ENCODE results near the gene PKP4. TPM values are rescaled to one million over a fixed set of nuclear protein-coding genes. Genes with fewer than 3 reads are reported as not detected.

The PKP4 gene
- total RNA-seq, 1 experiment from 2014 or later: 55.2 TPM

DNA sequence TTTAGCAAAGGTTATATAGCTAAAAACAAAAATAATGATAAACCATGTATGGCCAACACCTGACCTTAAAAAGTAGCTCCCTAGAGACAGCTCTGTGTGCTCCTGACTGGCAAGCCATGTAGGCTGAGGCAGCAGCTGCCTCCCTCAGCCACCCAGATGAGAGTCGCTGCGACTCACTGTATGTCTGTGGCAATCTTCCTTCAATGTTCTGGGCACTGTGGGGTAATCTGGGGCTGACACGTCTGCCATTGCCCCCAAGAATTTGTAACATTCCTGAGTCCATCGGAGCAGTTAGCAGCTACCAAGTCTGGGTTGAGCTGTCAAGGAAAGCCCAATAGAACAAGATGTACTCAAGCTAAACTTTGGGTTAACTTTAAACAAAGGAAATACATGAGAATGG lies 232.0 kb downstream of the PKP4 start:
- H3K4me3 ChIP-seq (replicated peaks in 1 of 2; ENCODE audit: low read depth in 1 of 2, low read length in 2 of 2): no peak overlapping the region
- ATAC-seq (no peak), DNase-seq (ENCODE audit: low read depth, low spot score) (no peak)
- TF ChIP-seq EZH2 (IDR thresholded peaks at IDR 0.05): no peak
- TF ChIP-seq RAD21 (IDR thresholded peaks at IDR 0.05; ENCODE audit: low read depth): no peak
- TF ChIP-seq ZNF274 (IDR thresholded peaks at IDR 0.05; ENCODE audit: low read depth, low read length): no peak
- TF ChIP-seq, protein P1, sequence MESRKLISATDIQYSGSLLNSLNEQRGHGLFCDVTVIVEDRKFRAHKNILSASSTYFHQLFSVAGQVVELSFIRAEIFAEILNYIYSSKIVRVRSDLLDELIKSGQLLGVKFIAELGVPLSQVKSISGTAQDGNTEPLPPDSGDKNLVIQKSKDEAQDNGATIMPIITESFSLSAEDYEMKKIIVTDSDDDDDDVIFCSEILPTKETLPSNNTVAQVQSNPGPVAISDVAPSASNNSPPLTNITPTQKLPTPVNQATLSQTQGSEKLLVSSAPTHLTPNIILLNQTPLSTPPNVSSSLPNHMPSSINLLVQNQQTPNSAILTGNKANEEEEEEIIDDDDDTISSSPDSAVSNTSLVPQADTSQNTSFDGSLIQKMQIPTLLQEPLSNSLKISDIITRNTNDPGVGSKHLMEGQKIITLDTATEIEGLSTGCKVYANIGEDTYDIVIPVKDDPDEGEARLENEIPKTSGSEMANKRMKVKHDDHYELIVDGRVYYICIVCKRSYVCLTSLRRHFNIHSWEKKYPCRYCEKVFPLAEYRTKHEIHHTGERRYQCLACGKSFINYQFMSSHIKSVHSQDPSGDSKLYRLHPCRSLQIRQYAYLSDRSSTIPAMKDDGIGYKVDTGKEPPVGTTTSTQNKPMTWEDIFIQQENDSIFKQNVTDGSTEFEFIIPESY (IDR thresholded peaks at IDR 0.05; ENCODE audit: extremely low read depth, insufficient replicate concordance, low read length): no peak
- TF ChIP-seq, protein P2, sequence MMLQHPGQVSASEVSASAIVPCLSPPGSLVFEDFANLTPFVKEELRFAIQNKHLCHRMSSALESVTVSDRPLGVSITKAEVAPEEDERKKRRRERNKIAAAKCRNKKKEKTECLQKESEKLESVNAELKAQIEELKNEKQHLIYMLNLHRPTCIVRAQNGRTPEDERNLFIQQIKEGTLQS (IDR thresholded peaks at IDR 0.05): no peak
- no peaks in the 10 kb centered on the region for H3K9me2 ChIP-seq (ENCODE audit: insufficient read depth)
- no peaks in the 10 kb centered on the region for H3K36me3 ChIP-seq (ENCODE audit: control insufficient read depth in 1 of 2, insufficient read depth in 2 of 2, low read length in 2 of 2)
- intact Hi-C loops (cut with micrococcal nuclease): no loop called here
- no peak overlapping the region for H2AFZ ChIP-seq (ENCODE audit: low read depth, low read length, poor library complexity, severe bottlenecking)
- POLR2A ChIA-PET: no interaction called here
- no peaks in the 10 kb centered on the region for H3K79me2 ChIP-seq (ENCODE audit: insufficient read depth, low read length)
- H3K4me1 ChIP-seq (ENCODE audit: control insufficient read depth in 1 of 2, insufficient read depth in 2 of 2, low read length in 2 of 2): no peaks in the 10 kb centered on the region
- RAD21 ChIA-PET (ENCODE audit: low non-redundant PET in 1 of 2, low total read pairs in 2 of 2, uncharacterized antibody in 2 of 2, unreplicated experiment in 2 of 2): no interaction called here
- CTCF ChIA-PET: no interaction called here
- H3K9me3 ChIP-seq (ENCODE audit: control insufficient read depth in 1 of 2, insufficient read depth in 1 of 2, low read depth in 1 of 2, low read length in 2 of 2): no peaks in the 10 kb centered on the region
- no peaks in the 10 kb centered on the region for H4K20me1 ChIP-seq (ENCODE audit: insufficient read depth)
- no peak overlapping the region for H3K27ac ChIP-seq (ENCODE audit: low read depth, low read length)
- no peak overlapping the region for H3K4me2 ChIP-seq (ENCODE audit: low read length)
- no TSS peak for BruUV-seq (replicated peaks)
- H3K27me3 ChIP-seq (ENCODE audit: insufficient read depth, low read length): no peaks in the 10 kb centered on the region
- no peak overlapping the region for H3K9ac ChIP-seq (ENCODE audit: low read length)

DNA sequence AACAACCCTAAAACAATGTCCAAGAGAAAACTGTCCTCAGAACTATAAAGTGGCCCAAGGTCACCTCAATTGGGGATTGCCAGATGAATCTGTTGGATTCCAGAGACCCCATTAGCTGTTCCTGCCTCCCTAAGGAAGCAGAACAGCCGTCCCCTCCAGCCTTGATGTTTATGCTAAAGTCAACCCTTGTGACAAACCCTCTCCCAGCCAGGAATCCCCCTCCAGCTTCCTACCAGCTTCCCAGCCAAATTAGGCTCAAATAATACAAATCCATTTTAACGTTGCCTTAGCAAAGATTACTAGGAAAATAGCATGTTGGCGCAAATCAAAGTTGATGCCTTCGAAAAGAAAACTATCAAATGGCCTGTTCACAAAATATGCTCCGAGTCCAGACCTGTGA lies 232.6 kb downstream of the PKP4 start:
- BruUV-seq (replicated peaks): no TSS peak

More for the DNA sequence above, 232.6 kb downstream of the PKP4 start:
- H4K20me1 ChIP-seq (ENCODE audit: insufficient read depth): no peaks in the 10 kb centered on the region
- no peak overlapping the region for H3K27ac ChIP-seq (ENCODE audit: low read depth, low read length)
- H3K9ac ChIP-seq (ENCODE audit: low read length): no peak overlapping the region
- H3K4me2 ChIP-seq (ENCODE audit: low read length): no peak overlapping the region
- TF ChIP-seq, protein P3, sequence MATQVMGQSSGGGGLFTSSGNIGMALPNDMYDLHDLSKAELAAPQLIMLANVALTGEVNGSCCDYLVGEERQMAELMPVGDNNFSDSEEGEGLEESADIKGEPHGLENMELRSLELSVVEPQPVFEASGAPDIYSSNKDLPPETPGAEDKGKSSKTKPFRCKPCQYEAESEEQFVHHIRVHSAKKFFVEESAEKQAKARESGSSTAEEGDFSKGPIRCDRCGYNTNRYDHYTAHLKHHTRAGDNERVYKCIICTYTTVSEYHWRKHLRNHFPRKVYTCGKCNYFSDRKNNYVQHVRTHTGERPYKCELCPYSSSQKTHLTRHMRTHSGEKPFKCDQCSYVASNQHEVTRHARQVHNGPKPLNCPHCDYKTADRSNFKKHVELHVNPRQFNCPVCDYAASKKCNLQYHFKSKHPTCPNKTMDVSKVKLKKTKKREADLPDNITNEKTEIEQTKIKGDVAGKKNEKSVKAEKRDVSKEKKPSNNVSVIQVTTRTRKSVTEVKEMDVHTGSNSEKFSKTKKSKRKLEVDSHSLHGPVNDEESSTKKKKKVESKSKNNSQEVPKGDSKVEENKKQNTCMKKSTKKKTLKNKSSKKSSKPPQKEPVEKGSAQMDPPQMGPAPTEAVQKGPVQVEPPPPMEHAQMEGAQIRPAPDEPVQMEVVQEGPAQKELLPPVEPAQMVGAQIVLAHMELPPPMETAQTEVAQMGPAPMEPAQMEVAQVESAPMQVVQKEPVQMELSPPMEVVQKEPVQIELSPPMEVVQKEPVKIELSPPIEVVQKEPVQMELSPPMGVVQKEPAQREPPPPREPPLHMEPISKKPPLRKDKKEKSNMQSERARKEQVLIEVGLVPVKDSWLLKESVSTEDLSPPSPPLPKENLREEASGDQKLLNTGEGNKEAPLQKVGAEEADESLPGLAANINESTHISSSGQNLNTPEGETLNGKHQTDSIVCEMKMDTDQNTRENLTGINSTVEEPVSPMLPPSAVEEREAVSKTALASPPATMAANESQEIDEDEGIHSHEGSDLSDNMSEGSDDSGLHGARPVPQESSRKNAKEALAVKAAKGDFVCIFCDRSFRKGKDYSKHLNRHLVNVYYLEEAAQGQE (IDR thresholded peaks at IDR 0.05; ENCODE audit: low read depth): no peak
- no peak for TF ChIP-seq EZH2phosphoT487 (IDR thresholded peaks at IDR 0.05; ENCODE audit: borderline replicate concordance)
- TF ChIP-seq, protein P4, sequence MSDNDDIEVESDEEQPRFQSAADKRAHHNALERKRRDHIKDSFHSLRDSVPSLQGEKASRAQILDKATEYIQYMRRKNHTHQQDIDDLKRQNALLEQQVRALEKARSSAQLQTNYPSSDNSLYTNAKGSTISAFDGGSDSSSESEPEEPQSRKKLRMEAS (IDR thresholded peaks at IDR 0.05): no peak
- no peak for TF ChIP-seq EZH2 (IDR thresholded peaks at IDR 0.05)
- no peak for TF ChIP-seq POLR2A (IDR thresholded peaks at IDR 0.05; ENCODE audit: borderline replicate concordance, extremely low read depth, insufficient read depth, insufficient read length)
- no peaks in the 10 kb centered on the region for H3K79me2 ChIP-seq (ENCODE audit: insufficient read depth, low read length)
- H3K9me3 ChIP-seq (ENCODE audit: control insufficient read depth in 1 of 2, insufficient read depth in 1 of 2, low read depth in 1 of 2, low read length in 2 of 2): no peaks in the 10 kb centered on the region
- no peak for ATAC-seq
- H3K4me3 ChIP-seq (replicated peaks in 1 of 2; ENCODE audit: low read depth in 1 of 2, low read length in 2 of 2): no peak overlapping the region
- no peaks in the 10 kb centered on the region for H3K4me1 ChIP-seq (ENCODE audit: control insufficient read depth in 1 of 2, insufficient read depth in 2 of 2, low read length in 2 of 2)
- H2AFZ ChIP-seq (ENCODE audit: low read depth, low read length, poor library complexity, severe bottlenecking): no peak overlapping the region
- ChIA-PET POLR2A (no interaction called here), RAD21 (ENCODE audit: low non-redundant PET in 1 of 2, low total read pairs in 2 of 2, uncharacterized antibody in 2 of 2, unreplicated experiment in 2 of 2) (no interaction called here), CTCF (no interaction called here)
- no peak for DNase-seq (ENCODE audit: low read depth, low spot score)
- no peaks in the 10 kb centered on the region for H3K36me3 ChIP-seq (ENCODE audit: control insufficient read depth in 1 of 2, insufficient read depth in 2 of 2, low read length in 2 of 2)
- H3K27me3 ChIP-seq (ENCODE audit: insufficient read depth, low read length): no peaks in the 10 kb centered on the region
- intact Hi-C loops (cut with micrococcal nuclease): no loop called here
- no peaks in the 10 kb centered on the region for H3K9me2 ChIP-seq (ENCODE audit: insufficient read depth)

Measured in HCT116 (cell line).